Fibroblast of pulmonary artery (primary cell): ENCODE measurements around the gene MEOX1.

Experiments
- DNase-seq: peaks from one replicate; pipeline ENCODE4 v3.0.0-alpha.2; 2010; ENCODE audit warnings: low read depth
- H3K4me3 ChIP-seq: replicated peaks from 2 replicates; pipeline ENCODE4 v1.5.1; 2011; ENCODE audit warnings: low read depth, mild to moderate bottlenecking, control low read depth, low read length, moderate library complexity
- CTCF ChIP-seq: IDR thresholded peaks from 2 replicates; pipeline ENCODE4 v1.5.1; 2011; ENCODE audit warnings: mild to moderate bottlenecking, control low read depth, low read length, inconsistent platforms; ENCODE audit errors: missing control alignments

Gene MEOX1

GRCh38 chr17:43631429-43631828 is 30.3 kb downstream of the MEOX1 start:
- TF ChIP-seq CTCF, result no peak
- no peak for DNase-seq
- no peak overlapping the region for H3K4me3 ChIP-seq

GRCh38 chr17:43628089-43628650 is 33.6 kb downstream of the MEOX1 start:
- TF ChIP-seq CTCF, result no peak

GRCh38 chr17:43627653-43628052 is 34.1 kb downstream of the MEOX1 start:
- DNase-seq, result no peak
- H3K4me3 ChIP-seq, result no peak overlapping the region
- no peak for TF ChIP-seq CTCF

More at GRCh38 chr17:43628089-43628650, 33.6 kb downstream of the MEOX1 start:
- no peak overlapping the region for H3K4me3 ChIP-seq
- no peak for DNase-seq

GRCh38 chr17:43626023-43626422 is 35.7 kb downstream of the MEOX1 start:
- no peak overlapping the region for H3K4me3 ChIP-seq
- DNase-seq, result no peak
- no peak for TF ChIP-seq CTCF

- TF ChIP-seq CTCF, result no peak
- no peak overlapping the region for H3K4me3 ChIP-seq
- no peak for DNase-seq
Observed at GRCh38 chr17:43625606-43626005, 36.1 kb downstream of the MEOX1 start.

GRCh38 chr17:43620581-43620980 is 41.1 kb downstream of the MEOX1 start:
- H3K4me3 ChIP-seq, result no peak overlapping the region
- no peak for DNase-seq

More at GRCh38 chr17:43620581-43620980, 41.1 kb downstream of the MEOX1 start:
- no peak for TF ChIP-seq CTCF
